GM12873 (cell line): ENCODE measurements around the gene RAB28.

Source experiments
- TF ChIP-seq, protein P1 (sequence below): IDR thresholded peaks from 2 replicates; pipeline ENCODE4 v1.5.1; 2012; ENCODE audit warnings: low read depth, mild to moderate bottlenecking, moderate library complexity, low read length, control low read depth; ENCODE audit not compliant: insufficient read depth; ENCODE audit errors: missing control alignments

Gene RAB28

DNA sequence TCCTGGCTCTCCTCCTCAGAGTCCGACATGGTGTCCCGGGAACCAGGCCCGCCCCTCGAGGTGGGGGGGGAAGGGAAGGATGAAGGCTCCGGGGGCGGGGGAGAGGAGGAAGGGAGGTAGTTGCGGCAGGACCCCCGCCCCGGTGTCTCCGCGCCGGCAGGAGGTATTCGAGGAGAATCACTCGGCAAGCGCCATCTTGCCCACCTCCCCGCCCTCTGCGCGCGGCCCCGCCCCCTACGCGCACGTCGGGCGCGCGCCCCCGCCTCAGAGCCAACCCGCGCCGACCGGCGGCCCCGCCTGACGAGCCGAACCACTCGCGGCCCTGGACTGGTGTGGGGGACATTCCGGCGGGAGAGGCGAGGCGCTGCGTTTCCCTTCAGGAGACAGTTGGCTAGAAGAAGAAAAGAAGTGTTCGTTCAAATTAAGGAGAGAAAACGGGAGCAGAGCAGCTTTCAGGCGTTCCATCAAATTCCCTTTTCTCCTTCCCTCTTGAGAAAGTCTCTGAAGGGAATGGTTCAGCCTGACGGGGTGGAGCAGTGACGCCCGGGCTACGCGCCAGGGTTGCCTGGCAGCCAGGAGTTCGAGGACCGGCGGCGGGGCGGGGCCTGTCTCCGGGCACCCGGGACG lies at the start of gene RAB28:
RAB28 (minus strand) TSS at position 219 of the 627 bp plus-strand sequence.
- TF ChIP-seq, protein P1, sequence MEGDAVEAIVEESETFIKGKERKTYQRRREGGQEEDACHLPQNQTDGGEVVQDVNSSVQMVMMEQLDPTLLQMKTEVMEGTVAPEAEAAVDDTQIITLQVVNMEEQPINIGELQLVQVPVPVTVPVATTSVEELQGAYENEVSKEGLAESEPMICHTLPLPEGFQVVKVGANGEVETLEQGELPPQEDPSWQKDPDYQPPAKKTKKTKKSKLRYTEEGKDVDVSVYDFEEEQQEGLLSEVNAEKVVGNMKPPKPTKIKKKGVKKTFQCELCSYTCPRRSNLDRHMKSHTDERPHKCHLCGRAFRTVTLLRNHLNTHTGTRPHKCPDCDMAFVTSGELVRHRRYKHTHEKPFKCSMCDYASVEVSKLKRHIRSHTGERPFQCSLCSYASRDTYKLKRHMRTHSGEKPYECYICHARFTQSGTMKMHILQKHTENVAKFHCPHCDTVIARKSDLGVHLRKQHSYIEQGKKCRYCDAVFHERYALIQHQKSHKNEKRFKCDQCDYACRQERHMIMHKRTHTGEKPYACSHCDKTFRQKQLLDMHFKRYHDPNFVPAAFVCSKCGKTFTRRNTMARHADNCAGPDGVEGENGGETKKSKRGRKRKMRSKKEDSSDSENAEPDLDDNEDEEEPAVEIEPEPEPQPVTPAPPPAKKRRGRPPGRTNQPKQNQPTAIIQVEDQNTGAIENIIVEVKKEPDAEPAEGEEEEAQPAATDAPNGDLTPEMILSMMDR = no peak

DNA sequence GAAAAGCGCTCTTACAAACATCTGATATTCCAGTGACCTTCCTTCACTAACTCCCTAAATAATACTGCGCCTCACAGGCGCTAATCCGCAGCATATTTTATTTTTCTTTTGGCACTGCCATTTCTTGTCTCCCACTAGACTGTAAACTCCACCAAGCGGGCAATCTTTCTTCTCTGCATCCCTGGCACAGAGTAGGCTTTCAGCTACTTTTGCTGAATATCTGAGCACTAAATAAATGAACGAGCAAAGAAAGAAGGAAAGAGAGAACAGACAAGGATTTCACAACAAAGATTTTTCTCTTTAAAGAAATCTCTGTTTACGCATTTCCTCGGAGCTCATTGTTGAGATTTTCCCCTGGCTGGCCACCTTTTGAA lies 47.5 kb upstream of the RAB28 start:
- TF ChIP-seq, protein P1 = no peak

DNA sequence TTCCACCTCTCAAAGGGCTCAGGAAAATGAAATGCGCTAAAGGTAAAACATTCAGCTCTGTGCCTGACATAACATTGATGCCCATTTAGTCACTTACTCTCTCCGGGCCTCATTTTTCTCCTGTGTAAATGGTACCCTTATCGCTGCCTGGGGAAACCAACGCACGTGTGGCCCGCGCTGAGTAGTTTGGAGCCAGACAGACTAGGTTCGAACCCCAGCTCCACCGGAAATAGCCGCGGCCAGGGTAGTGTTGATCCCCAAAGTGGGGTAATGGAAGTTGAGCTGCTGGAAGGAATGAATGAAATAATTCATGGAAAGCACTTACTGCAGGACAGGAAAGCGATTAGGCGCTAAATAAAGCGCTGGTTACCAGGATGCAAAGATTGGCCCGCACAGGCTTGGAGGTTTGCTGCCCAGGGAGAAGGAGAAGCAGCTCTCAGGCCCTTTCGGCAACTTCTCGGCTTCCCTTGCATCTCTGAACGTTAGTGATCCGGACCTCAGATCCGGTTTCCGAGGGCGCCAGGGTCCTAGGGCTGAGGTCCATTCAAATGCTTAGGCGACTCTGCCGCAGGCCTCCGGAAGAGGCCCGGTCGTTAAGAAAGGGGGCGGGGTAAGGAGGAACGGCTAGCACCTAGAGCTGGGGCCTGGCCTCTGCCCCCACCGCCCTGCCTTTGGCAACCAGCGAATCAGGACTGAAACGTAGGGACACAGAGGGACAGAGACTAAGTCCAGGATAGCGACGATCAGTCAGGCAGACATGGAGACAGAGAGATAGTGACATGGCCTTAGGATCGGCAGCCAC lies 46.9 kb upstream of the RAB28 start:
- TF ChIP-seq, protein P1 = no peak

DNA sequence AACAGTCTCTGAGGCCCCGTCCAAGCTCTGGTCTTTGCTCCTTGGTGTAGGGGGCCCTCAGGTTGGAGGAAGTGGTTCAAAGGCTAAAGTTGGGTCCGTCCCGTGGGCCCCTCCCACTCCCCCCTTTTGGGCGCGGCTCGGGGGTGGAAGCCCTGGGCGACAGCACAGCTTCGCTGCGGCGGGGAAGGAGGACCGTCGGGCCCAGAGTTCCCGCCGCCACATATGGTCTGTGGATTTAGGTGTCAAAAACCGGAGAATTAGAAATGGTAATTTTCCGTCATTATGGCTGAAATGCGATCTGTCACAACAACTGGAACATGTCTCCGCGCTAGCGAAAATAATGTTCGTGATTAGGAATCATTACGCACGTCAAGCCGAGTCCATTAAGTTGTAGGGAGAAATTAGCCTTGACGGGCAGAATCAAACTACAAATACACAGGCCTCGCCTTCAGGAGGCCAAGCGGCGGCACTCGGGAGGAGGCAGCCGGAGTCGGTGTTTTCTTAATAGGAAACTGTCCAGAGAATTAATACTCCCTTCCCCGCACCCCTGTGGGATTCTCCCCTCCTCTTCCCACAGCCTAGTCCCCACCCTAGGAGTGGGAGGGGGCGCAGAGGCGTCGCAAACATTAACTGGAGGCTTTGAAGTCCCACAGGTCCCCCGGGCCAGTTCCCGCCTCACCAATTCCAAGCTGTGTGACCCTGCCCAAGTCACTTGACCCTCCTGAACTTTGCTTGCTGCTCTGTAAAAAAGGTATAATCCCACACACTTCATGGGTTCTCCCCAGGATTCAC lies 45.2 kb upstream of the RAB28 start:
- TF ChIP-seq, protein P1 = no peak

DNA sequence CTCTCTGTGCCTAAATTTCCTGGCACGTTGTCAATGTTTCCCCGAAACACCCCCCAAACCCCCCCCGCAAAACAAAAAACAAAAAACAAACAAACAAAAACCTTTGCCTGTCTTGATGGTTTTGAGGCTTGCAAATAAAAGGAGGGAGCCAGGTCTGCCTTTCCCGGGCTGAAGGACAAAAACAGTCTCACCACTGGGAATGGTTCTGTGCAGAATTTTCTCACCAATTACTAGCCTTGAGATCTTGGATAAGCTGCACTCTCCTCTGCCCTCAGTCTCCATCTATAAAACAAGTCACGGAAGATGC lies 44.6 kb upstream of the RAB28 start:
- TF ChIP-seq, protein P1 = no peak

DNA sequence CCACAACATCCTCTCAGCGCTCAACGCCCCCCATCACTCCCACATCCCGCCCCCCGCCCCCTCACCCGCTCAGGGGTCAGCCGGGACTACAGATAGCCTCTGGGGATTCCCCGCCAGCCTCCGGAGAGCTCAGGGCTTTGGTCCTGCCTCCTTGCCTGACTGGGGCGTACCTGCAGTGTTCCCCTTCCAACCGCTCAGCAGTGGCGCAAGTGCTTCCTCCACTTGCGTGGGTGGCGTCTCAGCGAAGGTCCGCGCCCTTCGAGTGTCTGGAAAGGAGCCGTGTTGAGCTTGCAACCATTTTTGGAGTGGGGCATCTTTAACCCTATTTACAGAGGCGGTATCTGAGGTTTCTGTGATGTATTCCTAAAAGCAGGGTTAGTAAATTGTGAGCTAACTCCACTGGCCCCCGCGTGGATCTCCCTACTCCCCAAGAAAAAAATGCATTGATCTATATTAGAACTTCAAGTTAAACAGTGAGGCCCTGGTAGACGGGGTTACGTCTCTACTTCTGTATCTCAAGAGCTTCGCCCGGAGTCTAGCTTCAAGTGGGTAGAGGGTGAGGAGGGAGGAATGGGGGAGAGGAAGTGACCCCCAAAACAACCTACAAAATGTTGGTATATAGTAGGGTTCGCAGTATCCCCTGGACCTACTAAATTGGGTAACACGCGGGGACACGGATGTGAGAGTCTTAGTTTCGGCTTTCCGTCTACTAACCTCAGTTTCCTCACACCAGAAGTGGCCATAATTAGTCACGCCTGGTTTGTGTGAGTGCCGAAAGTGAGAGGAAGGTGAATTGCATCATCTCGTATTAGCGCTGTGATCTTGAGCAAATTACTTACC lies 44.1 kb upstream of the RAB28 start:
- TF ChIP-seq, protein P1 = no peak
